HG03196 (cell line): ENCODE results near the gene UBXN2A.
"Not testable (repeated sequence)": the region's sequence is repeated elsewhere in the genome, so short reads cannot be mapped to it uniquely, and the experiment has no call there.

Experiments used
- ATAC-seq: cut with Tn5 transposase; IDR thresholded peaks from one replicate; pipeline ENCODE4 v1.9.1; 2021; ENCODE audit not compliant: unreplicated experiment

The UBXN2A gene

GRCh38 chr2:23940718-23941620, 706 bp downstream of the UBXN2A start:
- ATAC-seq, result peak; percentile 62

GRCh38 chr2:23941644-23942043, 1.4 kb downstream of the UBXN2A start:
- no peak for ATAC-seq

- no peak for ATAC-seq
Measured at GRCh38 chr2:23943666-23944065, 3.4 kb downstream of the UBXN2A start.

- ATAC-seq, result no peak
Measured at GRCh38 chr2:23944527-23944926, 4.3 kb downstream of the UBXN2A start.

DNA sequence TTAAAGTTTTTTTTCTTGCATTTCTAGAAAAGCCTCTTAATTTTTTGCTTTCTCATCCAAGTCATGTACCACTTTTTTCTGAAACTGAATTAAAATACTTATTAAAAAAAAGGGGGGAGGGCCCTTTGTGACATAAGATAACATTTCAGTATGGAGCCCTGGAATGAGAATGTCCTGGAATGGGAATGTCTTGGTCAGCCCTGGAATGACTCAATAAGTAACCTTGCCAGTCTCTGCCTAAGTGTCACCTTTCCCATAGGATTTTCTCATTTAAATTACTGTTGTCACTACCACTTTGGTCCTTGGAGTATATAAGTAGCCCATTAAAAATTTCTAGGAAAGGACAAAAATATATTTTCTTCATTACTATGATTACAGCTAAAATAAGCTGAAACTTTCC, 4.7 kb downstream of the UBXN2A start:
- ATAC-seq, result no peak

DNA sequence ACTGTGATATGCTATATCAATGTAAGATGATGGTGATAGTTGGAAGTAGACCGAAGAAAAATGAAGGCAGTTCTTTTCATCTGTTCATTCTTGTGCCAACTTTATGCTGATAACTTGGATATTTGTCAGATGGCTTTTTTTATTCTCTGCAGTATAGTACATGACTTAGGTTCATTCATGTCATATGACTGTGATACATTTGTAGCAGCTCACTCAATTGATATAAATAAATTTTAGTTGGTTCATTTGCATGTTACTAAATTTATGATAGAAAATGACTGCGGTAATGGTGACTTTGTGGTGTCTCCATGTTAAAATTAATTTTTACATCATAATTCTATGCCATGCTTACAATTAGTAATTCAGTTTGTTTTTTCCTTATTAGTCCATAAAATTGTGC, 7.1 kb downstream of the UBXN2A start:
- ATAC-seq, result no peak

DNA sequence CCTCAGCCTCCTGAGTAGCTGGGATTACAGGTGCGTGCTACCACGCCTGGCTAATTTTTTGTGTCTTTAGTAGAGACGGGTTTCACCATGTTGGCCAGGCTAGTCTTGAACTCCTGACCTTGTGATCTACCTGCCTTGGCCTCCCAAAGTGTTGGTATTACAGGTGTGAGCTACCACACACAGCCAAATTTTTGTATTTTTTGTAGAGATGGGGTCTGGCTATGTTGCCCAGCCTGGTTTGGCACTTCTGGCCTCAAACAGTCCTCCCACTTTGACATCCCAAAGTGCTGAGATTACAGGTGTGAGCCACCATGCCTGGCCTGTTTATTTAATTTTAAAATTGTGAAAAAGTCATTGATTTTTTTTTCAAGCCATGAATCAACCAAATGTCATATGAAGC, 12.3 kb downstream of the UBXN2A start:
- not testable (repeated sequence) for ATAC-seq

DNA sequence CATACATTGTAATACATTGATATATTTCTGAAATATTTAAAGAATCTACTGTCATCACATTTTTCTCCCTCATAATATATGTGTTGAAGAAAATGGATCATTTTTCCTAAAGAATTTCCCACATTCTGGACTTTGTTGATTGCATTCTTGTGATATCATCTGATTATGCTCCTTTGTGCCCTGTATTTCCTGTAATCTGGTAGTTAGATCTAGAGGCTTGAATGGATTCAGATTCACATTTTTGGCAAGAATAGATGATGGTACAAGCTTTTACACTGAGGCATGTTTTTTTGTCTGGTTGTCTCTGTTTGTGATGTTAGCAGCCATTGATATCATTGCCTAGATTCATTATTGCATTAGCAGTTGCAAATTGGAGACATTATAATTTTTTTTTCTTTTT, 13.4 kb downstream of the UBXN2A start:
- ATAC-seq, result no peak

GRCh38 chr2:23954325-23955014, 14.2 kb downstream of the UBXN2A start:
- no peak for ATAC-seq

GRCh38 chr2:23967846-23968245, 27.6 kb downstream of the UBXN2A start:
- no peak for ATAC-seq

GRCh38 chr2:23976883-23977282, 36.6 kb downstream of the UBXN2A start:
- no peak for ATAC-seq

- no peak for ATAC-seq
Measured at GRCh38 chr2:23988371-23988770, 48.1 kb downstream of the UBXN2A start.

DNA sequence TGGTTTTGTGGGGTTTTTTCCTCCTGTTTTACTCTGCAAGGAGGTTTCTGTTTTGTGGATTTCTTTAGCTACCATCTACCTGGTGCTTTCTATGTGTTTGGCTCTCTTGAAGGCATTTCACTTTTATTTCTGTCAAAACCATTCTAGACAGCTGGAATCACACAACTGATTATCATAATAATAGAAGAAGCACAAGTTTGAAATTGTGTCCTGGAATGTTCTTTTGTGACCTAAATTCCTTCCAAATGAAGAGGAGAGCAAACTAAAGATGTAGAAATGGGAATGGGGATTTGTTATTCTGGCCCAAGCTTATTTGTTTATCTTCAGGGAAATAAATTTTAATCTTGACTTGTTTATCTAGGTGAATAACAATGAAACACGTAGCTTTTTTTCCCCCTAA, 52.7 kb downstream of the UBXN2A start:
- ATAC-seq, result no peak

GRCh38 chr2:23993736-23994269, 53.5 kb downstream of the UBXN2A start:
- no peak for ATAC-seq

- ATAC-seq, result no peak
Measured at GRCh38 chr2:23994567-23994966, 54.3 kb downstream of the UBXN2A start.

DNA sequence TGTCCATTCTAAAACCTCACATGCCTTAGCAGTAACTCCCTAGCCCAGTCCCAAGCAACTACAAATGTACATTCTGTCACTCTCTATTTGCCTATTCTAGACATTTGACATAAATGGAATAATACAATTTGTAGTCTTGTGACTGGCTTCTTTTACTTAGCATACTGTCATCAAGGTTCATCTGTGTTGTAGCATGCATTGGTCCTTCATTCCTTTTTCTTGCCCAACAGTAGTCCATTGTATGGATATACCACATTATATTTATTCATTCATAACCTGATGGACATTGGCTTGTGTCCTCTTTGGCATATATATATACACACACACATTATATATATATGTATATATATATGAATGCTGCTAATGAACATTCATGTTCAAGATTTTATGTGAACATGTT, 67.4 kb downstream of the UBXN2A start:
- no peak for ATAC-seq

GRCh38 chr2:24008672-24009366, 68.6 kb downstream of the UBXN2A start:
- ATAC-seq, result no peak

DNA sequence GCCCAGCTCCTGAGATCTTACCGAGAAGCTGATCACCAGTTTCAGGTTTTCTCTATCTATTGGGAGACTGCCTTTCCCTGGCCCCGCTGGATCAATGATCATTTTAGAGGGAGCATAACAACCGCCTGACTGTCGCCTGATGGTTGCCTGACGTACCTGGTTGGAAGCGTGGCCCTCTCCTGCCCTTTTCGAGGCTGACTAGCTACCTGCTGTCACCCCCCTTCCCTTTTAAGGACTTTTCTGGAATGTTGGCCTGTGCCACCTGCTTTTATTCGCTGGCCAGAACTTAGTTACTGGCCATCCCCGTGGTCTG, 69.1 kb downstream of the UBXN2A start:
- no peak for ATAC-seq

GRCh38 chr2:24009680-24010476, 69.6 kb downstream of the UBXN2A start, which contains the start of gene MFSD2B:
TSS of gene MFSD2B (plus strand) at chr2:24010085. CDS start at chr2:24010097, 12 bp downstream.
- ATAC-seq, result no peak

DNA sequence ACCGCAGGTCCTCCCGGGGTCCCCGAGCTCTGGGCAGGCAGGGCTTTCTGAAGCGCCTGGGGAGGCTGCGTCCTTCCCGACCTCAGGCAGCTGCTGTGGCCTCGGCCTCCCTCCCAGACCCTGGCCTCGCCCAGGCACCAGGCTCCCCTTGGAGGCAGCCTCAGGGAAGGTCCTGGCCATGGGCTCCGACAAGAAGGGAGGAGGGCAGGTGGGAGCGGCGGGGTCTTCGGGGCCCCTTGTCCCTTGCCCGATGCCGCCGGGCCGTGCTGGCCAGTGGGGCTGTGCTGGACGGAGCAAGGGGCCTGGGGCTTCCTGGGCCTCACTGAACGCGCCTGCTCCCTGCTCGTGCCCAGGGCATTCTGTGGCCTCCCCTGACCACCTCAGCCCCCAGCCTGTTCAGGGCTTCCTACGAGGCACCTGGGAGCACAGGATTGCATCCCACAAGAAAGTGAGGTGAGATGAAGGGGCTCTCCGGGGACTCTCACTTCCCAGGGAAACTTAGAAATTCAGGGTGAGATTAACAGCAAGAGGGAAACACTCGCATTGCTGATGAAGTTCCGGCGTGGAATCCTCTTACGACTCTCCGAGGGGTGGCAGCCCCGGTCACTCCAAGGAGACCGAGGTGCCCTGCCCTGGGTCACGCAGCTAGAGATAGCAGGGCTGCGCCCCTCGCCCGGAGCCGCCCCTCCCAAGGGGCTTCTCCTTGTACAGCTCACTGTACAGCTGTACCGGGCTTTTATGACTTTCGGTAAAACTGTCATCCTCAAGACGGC, 70.4 kb downstream of the UBXN2A start:
- ATAC-seq, result no peak
